ENCODE results near the gene MICAL2.

The MICAL2 gene

DNA sequence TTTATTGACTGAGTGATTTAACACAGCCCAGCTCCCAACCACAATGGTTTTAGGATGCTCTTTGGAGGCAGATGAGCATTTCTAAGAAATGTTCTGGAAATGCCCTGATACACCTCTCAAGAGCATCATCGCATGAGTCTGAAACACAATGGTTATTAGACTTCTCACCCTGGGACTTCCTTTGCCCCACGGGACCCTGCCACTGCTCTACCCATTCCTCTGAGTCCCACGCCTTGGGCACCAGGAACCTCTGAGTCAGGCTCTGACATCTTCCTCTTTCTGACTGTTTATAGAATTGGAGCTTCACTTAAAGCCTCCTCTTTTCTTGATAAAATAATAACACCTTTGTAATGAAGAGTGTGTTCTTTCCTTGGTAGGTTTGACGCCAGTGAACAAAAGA is 181.4 kb downstream of the MICAL2 start:
- no peak for DNase-seq

DNA sequence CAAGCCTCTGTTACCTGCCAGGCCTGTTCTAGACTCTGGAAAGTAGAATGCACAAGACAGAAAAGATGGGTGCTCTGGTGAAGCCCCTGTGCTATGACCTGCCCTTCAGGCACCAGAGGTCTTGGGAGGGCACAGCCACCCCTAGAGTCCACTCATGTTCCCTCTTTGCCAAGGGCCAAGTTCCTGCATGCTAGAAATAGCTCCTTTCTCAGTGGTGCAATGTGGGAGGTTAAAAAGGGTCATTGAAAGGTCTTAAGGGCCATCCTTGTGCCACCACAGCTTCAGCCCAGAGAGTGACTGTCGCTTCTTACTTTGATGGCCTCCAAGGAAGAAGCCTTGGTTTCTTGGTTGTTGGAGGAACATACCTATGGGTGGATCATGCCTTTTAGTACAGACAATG is 182.4 kb downstream of the MICAL2 start:
- DNase-seq: no peak

DNA sequence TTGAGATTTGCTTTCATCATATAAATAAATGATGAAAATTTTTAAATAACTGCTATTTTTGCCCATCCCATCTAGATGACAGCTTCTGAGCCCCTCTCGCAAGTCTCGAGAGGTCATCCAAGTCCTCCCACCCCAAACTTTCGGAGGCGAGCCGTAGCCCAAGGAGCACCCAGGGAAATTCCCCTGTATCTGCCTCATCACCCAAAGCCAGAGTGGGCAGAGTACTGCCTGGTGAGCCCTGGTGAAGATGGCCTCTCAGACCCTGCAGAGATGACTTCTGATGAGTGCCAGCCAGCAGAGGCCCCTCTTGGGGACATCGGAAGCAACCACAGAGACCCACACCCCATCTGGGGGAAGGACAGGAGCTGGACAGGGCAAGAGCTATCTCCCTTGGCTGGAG is 183.1 kb downstream of the MICAL2 start:
- DNase-seq: no peak

DNA sequence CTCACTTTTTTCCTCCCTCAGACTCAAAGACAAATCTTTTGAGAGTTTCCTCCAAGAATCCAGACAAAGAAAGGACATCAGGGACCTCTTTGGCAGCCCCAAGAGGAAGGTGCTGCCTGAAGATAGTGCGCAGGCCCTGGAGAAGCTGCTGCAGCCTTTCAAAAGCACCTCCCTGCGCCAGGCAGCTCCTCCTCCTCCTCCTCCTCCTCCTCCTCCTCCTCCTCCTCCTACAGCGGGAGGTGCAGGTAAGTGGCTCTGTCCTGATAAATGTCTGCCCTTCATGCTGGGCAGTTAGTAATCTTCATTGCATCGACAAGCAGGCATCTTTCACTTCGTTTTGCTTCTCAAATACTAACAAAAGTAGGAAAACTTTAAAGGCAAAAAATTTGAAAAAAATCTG is 184.2 kb downstream of the MICAL2 start:
- DNase-seq: no peak

DNA sequence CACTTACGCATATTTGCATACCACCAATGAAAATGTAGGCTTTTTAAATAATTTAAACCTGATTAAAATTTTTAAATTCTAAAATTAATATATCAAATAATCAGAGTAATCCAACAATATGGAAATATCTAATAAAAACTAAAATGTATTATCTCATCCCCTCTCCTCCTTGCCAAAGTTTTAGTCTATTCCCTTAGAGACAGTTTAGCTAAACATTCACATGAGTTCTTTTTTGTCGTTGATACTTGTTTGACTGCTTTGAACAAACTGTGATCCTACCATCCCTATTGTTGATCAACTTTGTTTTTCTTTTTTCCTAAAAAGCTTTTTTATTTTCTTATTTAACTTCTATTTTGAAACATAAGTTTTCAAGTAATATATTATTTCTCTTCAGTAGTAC is 185.6 kb downstream of the MICAL2 start:
- no peak for DNase-seq

DNA sequence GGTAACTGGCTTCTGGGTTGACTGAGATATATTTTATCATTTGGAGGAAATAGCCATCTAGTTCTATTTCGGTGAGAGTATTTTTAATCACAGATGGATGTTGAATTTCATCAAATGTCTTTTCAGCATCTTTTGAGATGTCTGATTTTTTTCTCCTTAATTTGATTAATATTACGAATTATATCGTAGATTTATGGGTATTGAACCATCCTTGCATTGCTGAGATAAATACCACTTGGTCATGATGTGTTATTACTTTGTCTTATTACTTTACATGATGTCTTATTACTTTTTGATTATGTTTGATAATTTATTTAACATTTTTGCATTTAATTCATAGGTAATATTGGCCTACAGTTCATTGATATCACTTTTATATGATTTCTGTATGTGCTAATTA is 188.2 kb downstream of the MICAL2 start:
- no peak for DNase-seq

DNA sequence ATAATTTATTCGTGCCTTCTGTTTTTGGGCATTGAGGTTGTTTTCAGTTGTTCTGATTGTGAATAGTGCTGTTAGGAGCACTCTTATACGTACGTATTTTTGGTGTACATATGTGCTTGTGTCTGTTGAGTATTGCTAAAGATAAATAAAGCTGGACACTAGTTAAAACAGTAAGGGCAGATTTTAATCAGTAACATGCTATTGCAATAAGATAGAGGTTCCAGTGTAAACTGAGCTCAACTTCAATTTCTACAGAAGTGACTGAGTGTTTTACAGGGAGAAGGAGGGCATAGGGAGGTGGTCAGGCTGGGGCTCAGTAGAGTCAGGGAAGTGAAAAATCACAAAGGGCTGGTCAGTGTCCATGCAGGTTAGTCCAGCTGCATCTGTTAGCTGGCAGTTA is 191.0 kb downstream of the MICAL2 start:
- no peak for DNase-seq

DNA sequence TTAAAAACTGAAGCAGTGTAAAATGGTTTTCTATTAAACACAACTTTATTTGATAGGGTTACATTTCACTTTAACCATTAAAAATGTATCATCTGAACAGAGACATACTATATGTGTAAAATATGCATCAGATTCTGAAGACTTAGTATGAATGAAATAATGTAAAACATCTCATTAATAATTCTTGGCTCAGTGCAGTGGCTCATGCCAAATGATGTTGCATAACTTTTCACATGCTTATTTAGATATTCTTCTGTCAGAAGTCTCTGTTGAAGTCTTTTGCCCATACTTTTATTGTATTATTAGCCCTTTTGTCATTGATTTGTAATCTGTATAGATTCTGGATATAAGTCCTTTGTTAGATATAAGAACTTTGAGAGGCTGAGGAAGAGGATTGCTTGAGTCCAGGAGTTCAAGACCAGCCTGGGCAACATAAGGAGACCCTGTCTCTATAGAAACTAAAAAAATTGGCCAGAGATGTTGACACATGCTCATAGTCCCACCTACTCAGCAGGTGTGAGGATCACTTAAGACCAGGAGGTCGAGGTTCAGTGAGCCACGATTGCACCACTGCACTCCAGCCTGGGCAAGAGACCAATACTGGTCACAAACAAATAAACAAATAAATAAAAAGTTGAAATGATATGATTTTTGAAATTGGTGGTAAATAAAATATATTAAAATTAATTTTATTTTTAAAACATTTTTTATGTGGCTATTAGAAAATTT is 193.2 kb downstream of the MICAL2 start:
- no peak for DNase-seq

DNA sequence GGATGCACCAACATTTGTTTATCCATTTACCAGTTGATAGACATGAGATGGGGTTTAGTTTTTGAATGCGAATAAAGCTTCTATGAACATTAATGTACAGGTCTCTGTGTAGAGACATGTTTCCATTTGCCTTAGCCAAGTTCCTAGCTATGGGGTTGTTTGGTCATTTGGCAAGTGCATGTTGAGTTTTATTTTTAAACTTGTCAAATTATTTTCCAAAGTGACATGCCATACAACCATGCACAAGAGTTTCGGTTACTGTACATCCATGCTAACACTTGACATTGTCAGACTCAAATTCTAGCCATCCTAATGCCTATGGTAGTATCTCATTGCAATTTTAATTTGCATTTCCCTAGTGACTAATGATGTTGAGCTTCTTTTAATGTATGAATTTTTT is 196.4 kb downstream of the MICAL2 start:
- DNase-seq: no peak

DNA sequence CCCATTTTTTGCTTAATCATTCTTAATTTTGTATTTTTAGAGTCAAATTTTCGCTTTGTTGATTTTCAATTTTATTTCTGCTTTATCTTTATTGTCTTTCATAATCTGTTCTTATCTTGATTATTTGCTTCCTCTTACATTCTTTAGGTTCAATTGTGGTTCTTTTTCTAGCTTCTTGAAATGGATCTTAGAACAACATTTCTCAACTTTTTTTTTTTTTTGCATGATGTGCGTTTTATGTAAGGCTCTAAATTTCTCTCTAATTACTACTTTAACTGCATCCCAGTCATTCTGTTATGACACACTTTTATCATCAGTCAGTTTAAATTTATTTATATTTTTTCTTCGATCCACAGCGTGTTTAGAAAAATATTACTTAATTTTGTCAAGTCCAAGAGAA is 201.7 kb downstream of the MICAL2 start:
- no peak for DNase-seq
